OCI-LY3 (cell line): ENCODE data around the gene KHDRBS1.
A peak's percentile ranks its signal among the peaks of the same experiment; 100 is the strongest.
"Not testable (repeated sequence)": the region's sequence is repeated elsewhere in the genome, so short reads cannot be mapped to it uniquely, and the experiment has no call there.

Experiments
- H2AFZ ChIP-seq: fragments of 200-600, 300-600 bp; shearing (Covaris generic); 2 replicates; pipeline ENCODE4 v1.6.0; 2014; ENCODE audit warnings: antibody characterized with exemption, low read depth, low read length
- H3K27ac ChIP-seq: fragments of 200-600, 300-600 bp; sonication (generic); 2 replicates; pipeline ENCODE4 v1.5.1; 2014; ENCODE audit warnings: mild to moderate bottlenecking, low read length, moderate library complexity, mixed read lengths
- H3K27me3 ChIP-seq: fragments of 200-600, 300-600 bp; sonication (generic); 2 replicates; pipeline ENCODE4 v1.6.1; 2014; ENCODE audit warnings: low read depth, low read length, mixed read lengths
- H3K36me3 ChIP-seq: fragments of 200-600, 300-600 bp; sonication (generic); replicated peaks from 2 replicates; pipeline ENCODE3; 2014; ENCODE audit warnings: low read depth, low read length, mixed read lengths
- H3K4me1 ChIP-seq: fragments of 300-600, 200-600 bp; sonication (generic); 2 replicates; pipeline ENCODE4 v1.6.1; 2014; ENCODE audit warnings: low read length, mixed read lengths
- H3K4me2 ChIP-seq: fragments of 200-600, 300-600 bp; sonication (generic); 2 replicates; pipeline ENCODE4 v1.6.1; 2014; ENCODE audit warnings: low read length, mixed read lengths
- H3K4me3 ChIP-seq: fragments of 300-600, 200-600 bp; sonication (generic); 2 replicates; pipeline ENCODE4 v1.5.1; 2014; ENCODE audit warnings: antibody characterized with exemption, mild to moderate bottlenecking, low read length, moderate library complexity
- H3K79me2 ChIP-seq: fragments of 300-600, 200-600 bp; shearing (Covaris generic); 2 replicates; pipeline ENCODE4 v1.6.1; 2014; ENCODE audit warnings: mild to moderate bottlenecking, low read length, mixed read lengths
- H3K9ac ChIP-seq: fragments of 300-600, 200-600 bp; shearing (Covaris generic); 2 replicates; pipeline ENCODE4 v1.6.0; 2014; ENCODE audit warnings: mild to moderate bottlenecking, low read length, moderate library complexity
- H3K9me3 ChIP-seq: fragments of 200-600, 300-600 bp; shearing (Covaris generic); 2 replicates; pipeline ENCODE4 v1.6.1; 2014; ENCODE audit warnings: low read length, mixed read lengths; ENCODE audit not compliant: insufficient read depth
- H4K20me1 ChIP-seq: fragments of 200-600, 300-600 bp; sonication (generic); 2 replicates; pipeline ENCODE4 v1.6.1; 2016; ENCODE audit warnings: low read length, mixed read lengths; ENCODE audit not compliant: insufficient read depth
- CTCF ChIP-seq: fragments of 200-600, 300-600 bp; sonication (generic); IDR thresholded peaks from 2 replicates; pipeline ENCODE4 v1.5.1; 2014; ENCODE audit warnings: antibody characterized with exemption, low read length, low read depth
- EZH2phosphoT487 ChIP-seq: fragments of 200-600 bp; shearing (Covaris generic); IDR thresholded peaks from 2 replicates; pipeline ENCODE4 v1.6.1; 2018; ENCODE audit warnings: antibody characterized with exemption, mixed run types, low read depth

KHDRBS1 gene

GRCh38 chr1:31991182-31991581 lies 22.5 kb upstream of the KHDRBS1 start:
- TF ChIP-seq CTCF, result no peak
- no peak for TF ChIP-seq EZH2phosphoT487
- no peak overlapping the region for H3K27ac ChIP-seq
- H3K4me2 ChIP-seq, result no peak overlapping the region

GRCh38 chr1:31995263-31995662 lies 18.4 kb upstream of the KHDRBS1 start:
- no peaks in the 10 kb centered on the region for H3K36me3 ChIP-seq
- H3K27me3 ChIP-seq, result no peaks in the 10 kb centered on the region
- no peak overlapping the region for H3K27ac ChIP-seq
- H2AFZ ChIP-seq, result no peak overlapping the region
- H3K4me2 ChIP-seq, result no peak overlapping the region
- H4K20me1 ChIP-seq, result no peaks in the 10 kb centered on the region
- H3K4me3 ChIP-seq, result no peak overlapping the region
- TF ChIP-seq CTCF (no peak), EZH2phosphoT487 (no peak)
- H3K9me3 ChIP-seq, result no peaks in the 10 kb centered on the region
- no peaks in the 10 kb centered on the region for H3K79me2 ChIP-seq
- no peaks in the 10 kb centered on the region for H3K4me1 ChIP-seq
- H3K9ac ChIP-seq, result no peak overlapping the region

More at GRCh38 chr1:31991182-31991581, 22.5 kb upstream of the KHDRBS1 start:
- H3K4me1 ChIP-seq, result no peaks in the 10 kb centered on the region
- H3K79me2 ChIP-seq, result no peaks in the 10 kb centered on the region
- H3K9ac ChIP-seq, result no peak overlapping the region
- H3K36me3 ChIP-seq, result no peaks in the 10 kb centered on the region
- no peak overlapping the region for H3K4me3 ChIP-seq
- no peak overlapping the region for H2AFZ ChIP-seq
- no peaks in the 10 kb centered on the region for H4K20me1 ChIP-seq
- no peaks in the 10 kb centered on the region for H3K9me3 ChIP-seq
- no peaks in the 10 kb centered on the region for H3K27me3 ChIP-seq

- H4K20me1 ChIP-seq, H3K9ac ChIP-seq, H3K4me1 ChIP-seq, H3K27ac ChIP-seq, H3K79me2 ChIP-seq, H3K27me3 ChIP-seq, H3K4me2 ChIP-seq, H3K36me3 ChIP-seq, H3K4me3 ChIP-seq, H3K9me3 ChIP-seq, H2AFZ ChIP-seq: not testable (repeated sequence)
These were observed 17.5 kb upstream of the KHDRBS1 start for GRCh38 chr1:31996121-31996520.

- H3K79me2 ChIP-seq, result no peaks in the 10 kb centered on the region
- H3K27ac ChIP-seq, result no peak overlapping the region
- peak overlapping the region; percentile 17; the same call in 1 of the 2 replicates for H3K4me2 ChIP-seq
- no peak for TF ChIP-seq EZH2phosphoT487
- no peak for TF ChIP-seq CTCF
- H3K4me1 ChIP-seq, result peaks cover 20% of the 10 kb centered on the region
- no peak overlapping the region for H3K9ac ChIP-seq
- H4K20me1 ChIP-seq, result no peaks in the 10 kb centered on the region
- H3K27me3 ChIP-seq, result no peaks in the 10 kb centered on the region
- no peaks in the 10 kb centered on the region for H3K9me3 ChIP-seq
- no peaks in the 10 kb centered on the region for H3K36me3 ChIP-seq
- H2AFZ ChIP-seq, result no peak overlapping the region
- H3K4me3 ChIP-seq, result no peak overlapping the region
These were observed 11.8 kb upstream of the KHDRBS1 start for GRCh38 chr1:32001863-32002262.

- H3K4me2 ChIP-seq, H3K79me2 ChIP-seq, H3K27me3 ChIP-seq, H3K36me3 ChIP-seq, H3K9me3 ChIP-seq, H2AFZ ChIP-seq, H3K27ac ChIP-seq, H3K9ac ChIP-seq, H3K4me3 ChIP-seq, H4K20me1 ChIP-seq: not testable (repeated sequence)
- H3K4me1 ChIP-seq, result peaks cover 24% of the 10 kb centered on the region
These were observed 11.4 kb upstream of the KHDRBS1 start for GRCh38 chr1:32002285-32002684.
